HG02588 (cell line): Measurements from ENCODE around the gene SORL1.

Source experiments
- ATAC-seq: cut with Tn5 transposase; IDR thresholded peaks from one replicate; pipeline ENCODE4 v1.9.1; 2021; ENCODE audit warnings: mild to moderate bottlenecking, moderate library complexity; ENCODE audit not compliant: unreplicated experiment

SORL1 gene

GRCh38 chr11:121672630-121673487 is 220.7 kb downstream of the SORL1 start:
- no peak for ATAC-seq

- ATAC-seq = no peak
These were observed 229.6 kb downstream of the SORL1 start for GRCh38 chr11:121681550-121682268.
